RPMI7951 (cell line): Measurements from ENCODE around the gene TMPRSS12. TPM values are rescaled to one million over a fixed set of nuclear protein-coding genes. Genes with fewer than 3 reads are reported as not detected.
"Not testable (repeated sequence)": the region's sequence is repeated elsewhere in the genome, so short reads cannot be mapped to it uniquely, and the experiment has no call there.

Experiments used
- DNase-seq: peaks from one replicate; pipeline ENCODE4 v3.0.0-alpha.2; 2012; ENCODE audit warnings: low read depth
- total RNA-seq: library from RNA; depleted of rRNA; stranded (reverse); fragments of >200 nt; shearing (Covaris generic); gene quantifications from 2 replicates; pipeline ENCODE4 v1.2.3, GENCODE V29; 2014

TMPRSS12 gene
- total RNA-seq, 1 experiment from 2014 or later, result not detected

DNA sequence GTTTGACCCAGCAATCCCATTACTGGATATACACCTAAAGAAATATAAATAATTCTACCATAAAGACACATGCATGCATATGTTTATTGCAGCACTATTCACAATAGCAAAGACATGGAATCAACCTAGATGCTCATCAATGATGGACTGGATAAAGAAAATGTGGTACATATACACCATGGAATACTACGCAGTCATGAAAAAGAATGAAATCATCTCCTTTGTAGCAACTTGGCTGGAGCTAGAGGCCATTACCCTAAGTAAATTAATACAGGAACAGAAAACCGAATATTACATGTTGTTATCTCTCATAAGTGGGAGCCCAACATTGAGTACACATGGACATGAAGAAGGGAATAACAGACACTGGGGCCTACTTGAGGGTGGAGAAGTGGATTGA lies 13.0 kb downstream of the TMPRSS12 start:
- DNase-seq, result not testable (repeated sequence)

DNA sequence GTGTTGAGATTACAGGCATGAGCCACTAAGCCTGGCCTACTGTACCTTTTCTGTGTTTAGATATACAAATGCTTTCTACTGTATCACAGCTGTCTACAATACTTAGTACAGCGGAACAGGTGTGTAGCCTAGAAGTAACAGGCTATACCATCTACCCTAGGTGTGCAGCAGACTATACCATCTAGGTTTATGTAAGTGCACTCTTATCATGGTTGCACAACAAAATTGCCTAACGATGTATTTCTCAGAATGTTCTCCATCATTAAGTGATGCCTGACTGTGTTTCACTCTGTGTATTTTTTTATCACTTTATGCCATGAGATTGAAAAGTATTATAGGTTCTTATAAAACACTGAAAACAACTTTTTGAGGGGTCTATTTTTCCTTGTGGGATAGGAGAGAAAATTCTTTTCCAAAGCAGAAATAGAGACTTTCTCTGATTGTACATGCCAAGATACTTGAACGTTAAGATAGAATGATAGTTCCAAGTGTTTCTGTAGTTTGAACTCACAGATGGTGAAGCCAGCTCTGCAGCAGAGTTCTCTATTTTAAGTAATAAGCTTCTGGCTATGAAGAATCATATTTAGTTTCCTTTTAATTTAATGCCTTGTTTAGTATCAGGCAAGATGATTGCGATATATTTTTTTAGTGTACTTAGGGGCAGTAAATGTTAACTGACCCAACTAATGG lies 17.0 kb downstream of the TMPRSS12 start:
- DNase-seq, result no peak

GRCh38 chr12:50862316-50862715 lies 19.6 kb downstream of the TMPRSS12 start:
- peak; percentile 62 for DNase-seq

DNA sequence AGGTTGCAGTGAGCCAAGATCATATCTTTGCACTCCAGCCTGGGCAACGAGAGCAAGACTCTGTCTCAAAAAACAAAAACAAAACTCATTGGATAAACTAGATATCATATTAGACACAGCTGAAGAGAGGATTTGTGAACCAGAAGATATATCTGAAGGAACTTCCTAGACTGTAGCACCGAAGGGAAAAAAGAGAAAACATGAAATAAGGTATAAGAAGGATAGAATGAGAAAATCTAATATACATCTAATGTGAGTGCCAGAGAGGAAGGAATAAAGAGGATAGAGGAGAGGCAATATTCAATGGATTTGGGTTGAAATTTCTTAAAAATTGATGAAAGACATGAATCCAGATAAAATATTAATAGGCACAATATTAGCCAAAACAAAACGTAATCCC lies 22.5 kb downstream of the TMPRSS12 start:
- no peak for DNase-seq

DNA sequence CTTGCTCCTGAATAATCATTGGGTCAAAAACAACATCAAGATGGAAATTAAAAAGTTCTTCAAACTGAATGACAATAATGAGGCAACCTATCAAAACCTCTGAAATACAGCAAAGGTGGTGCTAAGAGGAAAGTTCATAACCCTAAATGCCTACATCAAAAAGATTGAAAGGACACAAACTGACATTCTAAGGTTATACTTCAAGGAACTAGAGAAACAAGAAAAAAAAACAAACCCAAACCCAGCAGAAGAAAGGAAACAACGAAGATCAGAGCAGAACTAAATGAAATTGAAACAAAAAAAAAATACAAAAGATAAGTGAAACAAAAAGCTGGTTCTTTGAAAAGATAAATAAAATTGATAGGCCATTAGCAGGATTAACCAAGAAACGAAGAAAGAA lies 26.2 kb downstream of the TMPRSS12 start:
- DNase-seq, result not testable (repeated sequence)

DNA sequence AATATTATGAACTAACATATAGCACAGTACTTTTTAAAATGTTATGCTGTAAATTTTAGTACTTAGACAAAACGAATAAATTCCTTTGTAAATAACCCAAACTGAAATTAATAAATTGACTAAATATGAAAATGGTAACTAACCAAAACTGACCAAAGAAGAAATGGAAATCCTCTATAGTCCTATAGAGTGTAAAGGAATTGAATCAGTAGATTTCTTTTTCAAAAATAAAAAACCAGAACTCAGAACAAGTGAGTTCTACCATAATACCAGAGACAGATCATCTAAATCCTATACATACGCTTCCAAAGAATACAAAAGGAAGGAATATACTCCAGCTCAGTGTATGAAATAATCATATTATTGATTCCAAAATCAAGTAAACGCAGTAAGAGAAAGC lies 39.8 kb downstream of the TMPRSS12 start:
- no peak for DNase-seq

DNA sequence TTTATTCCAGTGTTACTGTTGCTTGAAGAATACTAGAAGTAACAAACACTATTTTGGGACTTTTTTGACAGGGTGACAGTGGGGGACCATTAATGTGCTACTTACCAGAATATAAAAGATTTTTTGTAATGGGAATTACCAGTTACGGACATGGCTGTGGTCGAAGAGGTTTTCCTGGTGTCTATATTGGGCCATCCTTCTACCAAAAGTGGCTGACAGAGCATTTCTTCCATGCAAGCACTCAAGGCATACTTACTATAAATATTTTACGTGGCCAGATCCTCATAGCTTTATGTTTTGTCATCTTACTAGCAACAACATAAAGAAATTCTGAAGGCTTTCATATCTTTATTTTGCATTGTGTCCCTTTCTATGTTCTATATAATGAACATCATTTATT lies 44.5 kb downstream of the TMPRSS12 start:
- no peak for DNase-seq

GRCh38 chr12:50888666-50889065 lies 45.9 kb downstream of the TMPRSS12 start:
- no peak for DNase-seq

GRCh38 chr12:50894241-50894640 lies 51.5 kb downstream of the TMPRSS12 start:
- no peak for DNase-seq

DNA sequence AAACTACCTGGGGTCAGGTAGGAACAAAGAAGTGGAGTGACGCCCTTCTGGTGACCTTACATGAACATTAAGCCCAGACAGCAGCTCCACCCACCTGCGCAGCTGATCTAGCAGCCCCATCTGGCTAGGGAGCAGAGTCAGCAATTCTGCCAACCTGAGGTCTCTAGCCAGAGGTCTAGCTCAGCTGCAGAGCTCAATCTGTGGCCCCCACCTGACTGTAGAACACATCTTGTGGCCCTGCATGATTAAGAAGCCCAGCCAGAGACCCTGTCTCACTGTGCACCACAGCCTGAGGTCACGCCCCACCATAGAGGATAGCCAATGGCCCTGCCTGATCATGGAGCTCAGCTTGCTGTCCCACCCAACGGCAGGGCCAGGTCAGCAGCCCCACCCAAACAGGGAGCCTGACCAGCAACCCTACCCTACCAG lies 59.0 kb downstream of the TMPRSS12 start:
- DNase-seq, result no peak

- peak; percentile 20 for DNase-seq
Measured at GRCh38 chr12:50908479-50908878, 65.8 kb downstream of the TMPRSS12 start.

DNA sequence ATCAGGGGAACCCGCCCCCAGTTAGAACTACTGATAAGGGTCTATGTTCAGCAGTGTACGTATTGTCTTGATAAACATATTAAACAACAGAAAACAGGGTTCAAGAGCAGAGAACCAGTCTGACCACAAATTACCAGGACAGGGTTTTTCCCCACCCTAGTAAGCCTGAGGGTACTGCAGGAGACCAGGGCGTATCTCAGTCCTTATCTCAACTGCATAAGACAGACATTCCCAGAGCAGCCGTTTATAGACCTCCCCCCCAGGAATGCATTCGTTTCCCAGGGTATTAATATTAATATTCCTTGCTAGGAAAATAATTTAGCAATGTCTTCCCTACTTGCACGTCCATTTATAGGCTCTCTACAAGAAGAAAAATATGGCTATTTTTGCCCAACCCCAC lies 69.6 kb downstream of the TMPRSS12 start:
- DNase-seq, result not testable (repeated sequence)

DNA sequence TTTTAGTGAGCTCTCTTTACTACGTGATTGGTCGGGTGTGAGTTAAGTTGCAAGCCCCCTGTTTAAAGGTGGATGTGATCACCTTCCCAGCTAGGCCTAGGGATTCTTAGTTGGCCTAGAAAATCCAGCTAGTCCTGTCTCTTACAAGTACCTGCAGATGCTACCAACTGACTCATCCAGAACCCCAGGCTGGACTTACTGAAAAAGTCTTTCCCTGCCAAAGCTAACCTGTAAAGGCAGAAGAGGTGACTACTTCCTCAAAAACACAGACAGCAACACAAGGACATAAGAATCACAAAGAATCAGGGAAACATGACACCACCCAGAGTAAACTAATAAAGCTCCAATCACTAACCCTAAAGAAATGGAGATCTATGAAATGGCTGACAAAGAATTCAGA lies 70.5 kb downstream of the TMPRSS12 start:
- no peak for DNase-seq

- DNase-seq, result no peak
Measured at GRCh38 chr12:50914872-50915484, 72.3 kb downstream of the TMPRSS12 start.

DNA sequence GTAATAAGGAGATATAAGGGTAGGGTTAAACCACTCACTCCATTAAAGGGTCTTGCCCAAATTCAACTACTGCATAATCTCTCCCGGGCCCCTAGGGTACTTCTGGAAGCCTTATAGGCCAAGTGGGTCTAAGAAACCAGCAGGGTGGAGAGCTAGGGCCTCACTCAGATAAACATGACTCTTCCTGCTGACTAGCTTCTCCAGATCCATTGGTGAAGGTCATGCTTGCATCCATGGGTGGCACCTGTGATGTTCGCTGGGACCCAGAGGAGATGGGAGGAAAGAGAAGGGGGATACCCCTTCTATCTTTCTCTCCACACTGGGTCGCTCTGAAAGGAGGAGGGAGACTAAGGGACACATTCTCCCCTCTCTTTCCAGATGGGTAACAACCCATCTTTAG lies 73.6 kb downstream of the TMPRSS12 start:
- no peak for DNase-seq

DNA sequence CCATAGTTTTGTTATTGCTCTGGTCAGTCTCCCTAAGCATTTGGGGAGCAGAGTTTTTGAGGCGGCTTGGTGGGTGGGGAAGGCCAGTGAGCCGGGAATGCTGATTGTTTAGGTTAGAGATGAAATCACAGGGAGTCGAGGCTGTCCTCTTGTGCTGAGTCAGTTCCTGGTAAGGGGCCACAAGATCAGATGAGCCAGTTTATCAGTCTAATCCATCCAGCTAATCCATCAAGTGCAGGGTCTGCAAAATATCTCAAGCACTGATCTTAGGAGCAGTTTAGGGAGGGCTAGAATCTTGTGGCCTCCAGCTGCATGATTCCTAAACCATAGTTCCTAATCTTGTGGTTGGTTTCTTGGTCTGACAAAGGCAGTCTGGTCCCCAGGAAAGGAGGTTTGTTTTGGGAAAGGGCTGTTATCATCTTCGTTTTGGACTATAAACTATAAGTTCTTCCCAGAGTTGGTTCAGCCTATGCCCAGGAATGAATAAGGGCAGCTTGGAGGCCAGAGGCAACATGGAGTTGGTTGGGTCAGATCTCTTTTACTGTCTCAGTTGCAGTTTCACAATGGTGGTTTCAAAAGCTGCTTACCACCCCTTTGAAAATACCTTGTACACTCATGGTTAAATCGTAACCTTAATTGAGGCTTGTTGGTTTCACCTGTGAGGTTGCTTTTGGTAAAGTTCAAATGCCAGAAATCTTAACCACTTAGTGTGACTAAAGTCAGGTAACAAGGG lies 76.0 kb downstream of the TMPRSS12 start:
- DNase-seq, result no peak

DNA sequence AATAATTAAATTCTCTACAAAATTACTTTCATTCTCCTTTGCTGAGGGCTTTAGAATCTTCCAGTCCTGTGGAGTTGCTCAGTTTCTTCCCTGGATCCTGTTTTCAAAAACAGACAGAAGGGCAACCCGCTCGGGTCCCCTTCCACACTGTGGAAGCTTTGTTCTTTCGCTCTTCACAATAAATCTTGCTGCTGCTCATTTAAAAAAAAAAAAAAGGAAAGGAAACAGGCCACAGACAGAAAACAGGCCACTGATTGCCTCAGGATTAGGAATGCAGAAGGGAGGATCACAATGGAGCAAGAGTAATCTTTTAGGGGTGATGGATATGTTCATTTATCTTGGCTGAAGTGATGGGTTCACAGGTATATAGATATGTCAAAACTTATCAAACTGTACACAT lies 80.1 kb downstream of the TMPRSS12 start:
- no peak for DNase-seq

DNA sequence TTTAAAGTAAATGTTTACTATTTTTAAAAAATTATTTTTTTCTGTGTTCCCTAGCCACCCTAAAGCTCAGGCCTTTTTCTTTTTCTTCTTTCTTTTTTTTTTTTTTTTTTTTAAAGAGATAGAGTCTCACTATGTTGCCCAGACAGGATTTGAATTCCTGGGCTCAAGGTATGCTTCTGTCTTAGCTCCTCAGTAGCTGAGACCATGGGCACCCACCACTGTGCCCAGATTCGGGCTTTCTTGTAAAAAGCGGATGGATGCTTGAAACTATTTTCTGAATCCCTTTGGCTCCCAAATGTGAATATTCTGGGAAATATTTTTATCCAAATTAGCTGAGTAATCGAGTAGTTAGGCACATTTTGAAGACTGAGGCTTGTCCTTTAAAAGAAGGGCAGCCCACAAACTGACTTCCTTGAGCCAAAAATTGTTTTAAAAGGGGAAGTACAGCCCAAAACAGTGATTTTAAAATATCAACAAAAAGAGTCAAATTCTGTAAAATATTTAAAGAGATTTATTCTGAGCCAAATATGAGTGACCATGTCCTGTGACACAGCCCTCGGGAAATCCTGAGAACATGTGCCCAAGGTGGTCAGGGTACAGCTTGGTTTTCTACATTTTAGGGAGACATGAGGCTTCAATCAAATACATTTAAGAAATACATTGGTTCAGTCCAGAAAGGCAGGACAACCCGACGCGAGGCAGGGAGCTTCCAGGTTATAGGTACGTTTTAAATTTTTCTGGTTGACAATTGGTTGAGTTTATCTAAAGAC lies 80.8 kb downstream of the TMPRSS12 start:
- no peak for DNase-seq

DNA sequence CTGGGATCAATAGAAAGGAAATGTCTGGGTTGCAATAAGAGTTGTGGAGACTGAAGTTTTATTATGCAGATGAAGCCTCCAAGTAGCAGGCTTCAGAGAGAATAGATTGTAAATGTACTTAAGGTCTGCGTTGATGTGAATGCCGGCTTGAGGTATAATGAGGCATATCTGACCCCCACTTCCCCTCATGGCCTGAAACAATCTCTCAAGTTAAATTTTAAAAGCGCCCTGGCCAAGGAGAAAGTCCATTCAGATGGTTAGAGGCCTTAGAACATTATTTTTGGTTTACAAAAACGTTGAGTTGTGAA lies 81.4 kb downstream of the TMPRSS12 start:
- DNase-seq, result no peak

DNA sequence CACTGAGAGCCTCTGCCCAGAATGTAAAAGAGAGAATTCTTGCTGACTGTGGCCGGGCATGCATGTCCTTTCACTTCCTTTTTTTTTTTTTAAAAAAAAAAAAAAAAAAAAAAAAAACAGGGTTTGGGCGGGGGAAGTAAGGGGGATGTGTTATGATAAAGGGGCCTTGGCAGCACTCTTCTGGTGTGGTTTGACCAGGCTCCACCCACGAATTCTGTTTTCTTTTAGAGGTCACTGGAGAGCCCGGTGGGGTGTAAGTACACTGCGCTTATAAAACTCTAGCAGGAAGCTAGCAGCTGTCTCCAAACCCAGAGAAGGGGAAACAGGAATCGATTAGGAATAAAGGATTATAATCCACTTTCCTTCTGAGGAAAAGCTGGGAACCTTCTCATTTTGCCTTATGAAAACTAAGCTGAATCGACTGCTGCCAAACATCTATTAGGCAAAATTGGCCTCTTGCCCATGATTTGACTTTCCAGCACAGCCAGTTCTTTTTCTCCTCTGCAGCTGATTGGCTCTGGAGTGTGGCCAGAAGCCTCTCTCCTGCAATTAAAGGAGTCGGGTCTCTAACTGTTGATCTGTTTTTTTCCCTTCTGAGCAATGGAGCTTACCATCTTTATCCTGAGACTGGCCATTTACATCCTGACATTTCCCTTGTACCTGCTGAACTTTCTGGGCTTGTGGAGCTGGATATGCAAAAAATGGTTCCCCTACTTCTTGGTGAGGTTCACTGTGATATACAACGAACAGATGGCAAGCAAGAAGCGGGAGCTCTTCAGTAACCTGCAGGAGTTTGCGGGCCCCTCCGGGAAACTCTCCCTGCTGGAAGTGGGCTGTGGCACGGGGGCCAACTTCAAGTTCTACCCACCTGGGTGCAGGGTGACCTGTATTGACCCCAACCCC lies 82.0 kb downstream of the TMPRSS12 start:
- peak; percentile 94 for DNase-seq

- DNase-seq, result no peak
Measured at GRCh38 chr12:50925342-50925651, 82.6 kb downstream of the TMPRSS12 start.

- no peak for DNase-seq
Measured at GRCh38 chr12:50925920-50926319, 83.2 kb downstream of the TMPRSS12 start.
